SK-N-SH (cell line): ENCODE results near the gene DRG1. TPM values are rescaled to one million over a fixed set of nuclear protein-coding genes. Genes with fewer than 3 reads are reported as not detected.

ENCODE experiments used
- CTCF ChIA-PET: fragments of 300-600, 350-600 bp; formaldehyde crosslinking; extraction: SDS; loops from one replicate; lab custom pipeline; 2021; lab: Yijun Ruan, JAX
- POLR2A ChIA-PET: fragments of 350-600 bp; sonication (Branson Sonifier 250); formaldehyde crosslinking; extraction: SDS; loops from one replicate; lab custom pipeline; 2020; ENCODE audit warnings: antibody characterized with exemption, inconsistent platforms; lab: Yijun Ruan, JAX
- DNase-seq: peaks from one replicate; pipeline ENCODE4 v3.0.0; 2012
- H2AFZ ChIP-seq: fragments of 200-600 bp; sonication (generic); 2 replicates; pipeline ENCODE4 v1.8.1; 2016; ENCODE audit warnings: antibody characterized with exemption, mild to moderate bottlenecking, low read depth
- H3F3A ChIP-seq: fragments of 200-600 bp; sonication (generic); replicated peaks from 2 replicates; pipeline ENCODE3; 2016; ENCODE audit warnings: antibody characterized with exemption, mild to moderate bottlenecking; ENCODE audit not compliant: insufficient read depth
- H3K27ac ChIP-seq, 2 experiments: fragments of 200-500 bp in 1 of 2; fragments of 200-600 bp in 1 of 2; sonication (Bioruptor generic) in 1 of 2; sonication (generic), shearing (Covaris generic) in 1 of 2; 2 replicates each; pipeline versions ENCODE4 v1.5.1 to v1.6.1; 2014 to 2016; ENCODE audit warnings: low read depth in 2 of 2, inconsistent platforms in 1 of 2, low read length in 1 of 2, mild to moderate bottlenecking in 1 of 2, mixed read lengths in 1 of 2
- H3K27me3 ChIP-seq: fragments of 200-600 bp; sonication (generic), shearing (Covaris generic); 2 replicates; pipeline ENCODE4 v1.6.1; 2016; ENCODE audit warnings: mixed run types; ENCODE audit not compliant: insufficient read depth
- H3K36me3 ChIP-seq, 2 experiments: fragments of 200-500 bp in 1 of 2; fragments of 200-600 bp in 1 of 2; sonication (Bioruptor generic) in 1 of 2; sonication (generic) in 1 of 2; replicated peaks in 1 of 2; 2 replicates each; pipeline versions ENCODE3 to v1.5.1; 2014 to 2016; ENCODE audit warnings: low read length in 1 of 2, mild to moderate bottlenecking in 1 of 2; ENCODE audit not compliant: insufficient read depth in 2 of 2, control insufficient read depth in 1 of 2
- H3K4me1 ChIP-seq, 2 experiments: fragments of 200-500 bp in 1 of 2; fragments of 200-600 bp in 1 of 2; sonication (Bioruptor generic) in 1 of 2; sonication (generic), shearing (Covaris generic) in 1 of 2; 2 replicates each; pipeline versions ENCODE4 v1.5.1 to v1.6.1; 2014 to 2016; ENCODE audit warnings: low read depth in 1 of 2, low read length in 1 of 2, mixed run types in 1 of 2; ENCODE audit not compliant: insufficient read depth in 2 of 2, control insufficient read depth in 1 of 2
- H3K4me2 ChIP-seq: fragments of 200-600 bp; sonication (generic), shearing (Covaris generic); 2 replicates; pipeline ENCODE4 v1.6.1; 2017; ENCODE audit warnings: mixed run types
- H3K4me3 ChIP-seq, 2 experiments: fragments of 200-500 bp in 1 of 2; fragments of 200-600 bp in 1 of 2; sonication (Bioruptor generic) in 1 of 2; sonication (generic), shearing (Covaris generic) in 1 of 2; 2 replicates each; pipeline versions ENCODE4 v1.5.1 to v1.8.1; 2014 to 2016; ENCODE audit warnings: low read depth in 2 of 2, inconsistent platforms in 1 of 2, low read length in 1 of 2, mild to moderate bottlenecking in 1 of 2, mixed read lengths in 1 of 2, moderate library complexity in 1 of 2
- H3K79me2 ChIP-seq: fragments of 200-600 bp; sonication (generic); 2 replicates; pipeline ENCODE4 v1.8.1; 2017; ENCODE audit warnings: mild to moderate bottlenecking; ENCODE audit not compliant: insufficient read depth
- H3K9ac ChIP-seq: fragments of 200-600 bp; sonication (generic); 2 replicates; pipeline ENCODE4 v1.6.1; 2017; ENCODE audit warnings: mixed run types
- H3K9me2 ChIP-seq: fragments of 200-600 bp; sonication (generic); 2 replicates; pipeline ENCODE4 v1.6.1; 2017; ENCODE audit warnings: mixed run types
- H3K9me3 ChIP-seq: fragments of 200-600 bp; sonication (generic); 2 replicates; pipeline ENCODE4 v1.6.1; 2017; ENCODE audit warnings: mixed run types, mild to moderate bottlenecking, moderate library complexity
- H4K20me1 ChIP-seq: fragments of 200-600 bp; sonication (generic); 2 replicates; pipeline ENCODE4 v1.6.1; 2017; ENCODE audit warnings: mild to moderate bottlenecking, mixed run types; ENCODE audit not compliant: insufficient read depth
- CHD2 ChIP-seq: fragments of 150-350 bp; IDR thresholded peaks from 2 replicates; pipeline ENCODE4 v1.6.1; 2018; ENCODE audit warnings: low read length; ENCODE audit not compliant: partially characterized antibody
- ELF1 ChIP-seq: IDR thresholded peaks from 2 replicates; pipeline ENCODE4 v1.4.0; 2012
- EZH2phosphoT487 ChIP-seq: fragments of 200-600 bp; sonication (generic); IDR thresholded peaks from 2 replicates; pipeline ENCODE4 v1.6.1; 2017; ENCODE audit warnings: low read depth, mixed run types, mild to moderate bottlenecking, antibody characterized with exemption, moderate library complexity, borderline replicate concordance
- FOSL2 ChIP-seq: IDR thresholded peaks from 2 replicates; pipeline ENCODE4 v1.4.0; 2012; ENCODE audit warnings: low read depth, mild to moderate bottlenecking, moderate library complexity, borderline replicate concordance
- FOXJ3 ChIP-seq: sonication (generic); formaldehyde crosslinking; IDR thresholded peaks from 2 replicates; pipeline ENCODE4 v1.5.1; 2020; ENCODE audit warnings: mild to moderate bottlenecking, missing genetic modification reagents
- GABPA ChIP-seq: IDR thresholded peaks from 2 replicates; pipeline ENCODE4 v1.4.0; 2012; ENCODE audit warnings: low read depth, mild to moderate bottlenecking
- IRF3 ChIP-seq: fragments of 150-350 bp; IDR thresholded peaks from 2 replicates; pipeline ENCODE4 v1.6.1; 2016; ENCODE audit warnings: mild to moderate bottlenecking, low read depth, low read length
- MEF2A ChIP-seq: IDR thresholded peaks from 2 replicates; pipeline ENCODE4 v1.4.0; 2012; ENCODE audit warnings: low read depth, borderline replicate concordance
- NFIC ChIP-seq: IDR thresholded peaks from 2 replicates; pipeline ENCODE4 v1.4.0; 2012; ENCODE audit warnings: borderline replicate concordance
- PBX3 ChIP-seq: IDR thresholded peaks from 2 replicates; pipeline ENCODE4; 2012
- REST ChIP-seq: IDR thresholded peaks from 2 replicates; pipeline ENCODE4 v1.6.1; 2012; ENCODE audit warnings: mild to moderate bottlenecking, low read depth, low read length, moderate library complexity
- RFX5 ChIP-seq: IDR thresholded peaks from 2 replicates; pipeline ENCODE4 v1.6.1; 2012; ENCODE audit warnings: mild to moderate bottlenecking, improper control_type of control experiment, low read length
- RXRA ChIP-seq: IDR thresholded peaks from 2 replicates; pipeline ENCODE4 v1.4.0; 2012; ENCODE audit warnings: low read depth, mild to moderate bottlenecking, borderline replicate concordance
- SIN3A ChIP-seq: IDR thresholded peaks from 2 replicates; pipeline ENCODE4 v1.6.1; 2012; ENCODE audit warnings: low read depth, mild to moderate bottlenecking, low read length, moderate library complexity, borderline replicate concordance
- SMC3 ChIP-seq: IDR thresholded peaks from 2 replicates; pipeline ENCODE4 v1.6.1; 2012; ENCODE audit warnings: low read depth, low read length, improper control_type of control experiment
- TEAD4 ChIP-seq: IDR thresholded peaks from 2 replicates; pipeline ENCODE4 v1.4.0; 2012; ENCODE audit warnings: mild to moderate bottlenecking, borderline replicate concordance; ENCODE audit not compliant: insufficient read depth
- USF1 ChIP-seq: IDR thresholded peaks from 2 replicates; pipeline ENCODE4 v1.4.0; 2012; ENCODE audit warnings: low read depth, borderline replicate concordance
- YY1 ChIP-seq: IDR thresholded peaks from 2 replicates; pipeline ENCODE4 v1.4.0; 2012; ENCODE audit warnings: low read depth, mild to moderate bottlenecking
- ZBTB33 ChIP-seq: IDR thresholded peaks from 2 replicates; pipeline ENCODE4 v1.4.0; 2012; ENCODE audit warnings: low read depth, borderline replicate concordance
- WGBS: methylation state at CpG from one replicate; pipeline ENCODE4 v1.1.6; 2017; ENCODE audit warnings: low lambda C conversion rate; 5-methylcytosine and 5-hydroxymethylcytosine counted together
- polyA plus RNA-seq, 3 experiments: library from polyadenylated mRNA; depleted of rRNA; stranded (reverse); fragments of >200 nt; gene quantifications; 2 replicates each; pipeline ENCODE4 v1.2.3, GENCODE V29; 2012

The DRG1 gene
- polyA plus RNA-seq, 1 of the 3 experiments (the other 2 are of a cell fraction): 56.3 TPM

- Histone ChIP-seq H3K4me2 (no peak overlapping the region), H2AFZ (no peak overlapping the region), H3K9ac (no peak overlapping the region), H3K27me3 (no peaks in the 10 kb centered on the region), H3F3A (peaks cover 8% of the 10 kb centered on the region), H3K9me2 (no peaks in the 10 kb centered on the region), H3K9me3 (no peaks in the 10 kb centered on the region), H3K36me3 (peaks cover 27 to 76% of the 10 kb centered on the region in 2 experiments), H3K27ac (no peak overlapping the region), H3K79me2 (no peaks in the 10 kb centered on the region), H3K4me3 (no peak overlapping the region), H3K4me1 (no peaks in the 10 kb centered on the region), H4K20me1 (no peaks in the 10 kb centered on the region)
- ChIA-PET POLR2A (no interaction called here), CTCF (no interaction called here)
- no peak for TF ChIP-seq SMC3
- TF ChIP-seq FOXJ3 (CRISPR knock-in tag): no peak
- no peak for TF ChIP-seq NFIC
- no peak for TF ChIP-seq PBX3
- TF ChIP-seq USF1: no peak
- TF ChIP-seq RFX5: no peak
- TF ChIP-seq GABPA: no peak
- TF ChIP-seq ZBTB33: no peak
- TF ChIP-seq TEAD4: no peak
- no peak for TF ChIP-seq MEF2A
- TF ChIP-seq EZH2phosphoT487: no peak
- no peak for TF ChIP-seq FOSL2
- TF ChIP-seq CHD2: no peak
- TF ChIP-seq SIN3A: no peak
- no peak for TF ChIP-seq YY1
- no peak for TF ChIP-seq RXRA
- 89% methylated on average over 7 of the region's 7 CpGs for WGBS
- DNase-seq: no peak
These were observed 44.1 kb downstream of the DRG1 start for GRCh38 chr22:31443516-31443915.

- no peaks in the 10 kb centered on the region for H3K9me3 ChIP-seq
- H3K36me3 ChIP-seq: peaks cover 31 to 61% of the 10 kb centered on the region in 2 experiments
- no peaks in the 10 kb centered on the region for H4K20me1 ChIP-seq
- H3K9ac ChIP-seq: no peak overlapping the region
- no peak overlapping the region for H3K4me2 ChIP-seq
- no peaks in the 10 kb centered on the region for H3K27me3 ChIP-seq
- ChIA-PET POLR2A (no interaction called here), CTCF (no interaction called here)
- H3K27ac ChIP-seq: no peak overlapping the region
- DNase-seq: no peak
- H2AFZ ChIP-seq: no peak overlapping the region
- no peak overlapping the region for H3K4me3 ChIP-seq
- H3F3A ChIP-seq: peaks cover 8% of the 10 kb centered on the region
- H3K79me2 ChIP-seq: no peaks in the 10 kb centered on the region
- 97% methylated on average over 3 of the region's 3 CpGs for WGBS
- H3K4me1 ChIP-seq: no peaks in the 10 kb centered on the region
- H3K9me2 ChIP-seq: no peaks in the 10 kb centered on the region
- TF ChIP-seq SIN3A: no peak
- TF ChIP-seq NFIC: no peak
- no peak for TF ChIP-seq REST
- no peak for TF ChIP-seq IRF3
- TF ChIP-seq ELF1: no peak
- TF ChIP-seq TEAD4: no peak
These were observed 46.2 kb downstream of the DRG1 start for GRCh38 chr22:31445642-31446041.
